Stimulated activated CD4-positive, alpha-beta T cell treated with anti-CD3 and anti-CD28 coated beads, TNF-alpha, amount 100 ng/mL, for 48 hours (primary cell): ENCODE data around the gene LIPC.

Experiments
- DNase-seq, 3 donors: peaks; one replicate each; pipeline ENCODE4 v3.0.0-alpha.2; 2020; ENCODE audit warnings: low read depth in 3 of 3

Gene LIPC

DNA sequence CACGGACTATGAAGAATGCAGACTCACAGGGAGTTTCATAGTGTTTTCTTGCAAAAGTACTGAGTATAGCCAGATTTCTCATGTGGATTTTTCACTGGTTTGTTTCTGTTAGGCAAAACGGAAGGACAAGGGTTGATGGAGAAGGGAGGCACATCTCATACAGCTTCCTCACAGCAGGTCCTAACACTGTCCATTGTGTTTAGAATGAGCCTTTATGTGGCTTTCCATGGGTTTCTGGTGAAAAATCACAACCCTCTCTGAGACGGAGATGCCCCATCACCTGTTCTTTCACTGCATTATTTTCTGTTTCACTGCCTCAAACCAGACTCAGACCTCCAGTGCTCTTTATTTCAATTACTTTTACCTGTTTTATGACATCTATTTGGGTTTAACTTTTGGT lies 25.0 kb upstream of the LIPC start:
- DNase-seq = no peak

DNA sequence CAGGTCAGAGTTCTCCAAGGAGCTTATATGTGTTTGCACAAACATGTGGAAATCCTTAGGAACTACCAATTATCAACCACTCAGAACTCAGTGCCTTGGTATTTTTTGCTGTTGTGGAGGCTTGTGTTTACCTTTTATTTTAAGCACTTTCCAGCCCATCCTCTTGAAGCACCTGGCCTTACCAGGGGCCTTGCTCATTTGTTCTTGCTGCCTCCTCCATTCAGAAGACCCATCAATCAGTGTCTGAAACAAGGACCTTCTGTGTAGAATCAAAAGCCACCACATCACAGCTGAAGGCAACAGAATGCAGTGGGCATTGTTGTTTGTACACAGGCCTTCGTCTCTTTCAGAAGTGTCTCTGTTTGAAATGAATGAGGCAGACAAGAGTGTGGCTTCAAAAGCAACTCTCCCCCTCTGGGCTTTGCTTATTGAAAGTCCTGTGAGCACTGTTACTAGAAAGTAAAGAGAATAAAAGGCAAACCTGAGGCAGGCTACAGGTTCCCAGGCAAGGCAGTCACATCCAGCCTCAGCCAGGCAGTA lies 24.5 kb upstream of the LIPC start:
- DNase-seq = no peak

DNA sequence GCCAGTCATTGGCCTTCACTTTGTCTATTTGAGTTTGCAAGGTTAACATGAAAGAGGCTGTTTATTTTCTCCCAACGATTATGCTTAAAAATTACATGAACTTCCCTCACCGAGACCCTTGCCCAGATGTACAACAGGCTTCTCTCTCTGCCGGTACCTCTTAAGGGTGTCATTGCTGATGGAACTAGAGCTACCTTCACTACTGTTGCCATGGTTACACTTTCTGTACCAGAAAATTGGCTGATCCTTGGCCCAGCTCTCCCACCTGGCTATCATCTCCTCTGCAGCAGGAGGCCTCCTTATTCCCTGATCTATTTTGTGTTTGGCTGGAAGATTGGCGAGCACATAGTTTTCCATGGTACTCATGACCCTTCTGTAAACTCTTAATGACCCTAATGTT lies 24.0 kb upstream of the LIPC start:
- DNase-seq = no peak

DNA sequence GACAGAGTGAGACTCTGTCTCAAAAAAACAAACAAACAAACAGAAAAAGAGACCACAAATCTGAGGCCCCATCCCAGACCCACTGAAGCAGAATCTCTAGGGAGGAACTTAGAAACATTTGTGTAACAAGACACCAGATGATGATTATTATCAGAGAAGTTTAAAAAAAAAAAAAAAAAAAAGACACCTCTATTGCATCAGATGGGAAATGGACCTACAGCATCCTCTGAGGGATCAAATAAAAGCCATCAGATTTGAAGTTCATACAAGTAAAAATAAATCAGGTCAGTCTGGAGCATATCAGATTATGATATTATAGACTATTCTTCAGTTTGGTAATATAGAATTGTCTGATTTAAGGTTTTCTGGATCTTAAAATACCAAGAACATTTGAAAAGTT lies 21.9 kb upstream of the LIPC start:
- DNase-seq = no peak

DNA sequence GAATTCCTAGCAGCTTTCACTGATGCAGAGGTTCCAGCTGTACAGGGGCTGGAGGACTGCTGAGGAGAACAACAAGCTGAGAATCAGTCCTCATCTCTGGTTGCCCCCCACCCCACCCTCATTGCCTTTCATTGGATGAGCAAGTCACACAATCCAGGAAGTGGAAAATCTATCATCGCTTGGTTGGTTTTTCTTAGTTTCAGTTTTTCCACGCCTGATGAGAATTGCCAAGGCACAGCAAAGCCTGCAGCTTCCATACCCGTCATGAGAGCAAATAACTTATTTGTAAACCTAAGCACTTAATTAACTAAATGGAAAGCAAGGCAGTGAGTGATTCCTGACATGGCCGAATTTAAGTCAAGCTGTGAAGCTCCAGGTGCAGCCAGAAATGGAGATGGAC lies 21.4 kb upstream of the LIPC start:
- DNase-seq = peak in 1 of 3 donors; percentile 8

DNA sequence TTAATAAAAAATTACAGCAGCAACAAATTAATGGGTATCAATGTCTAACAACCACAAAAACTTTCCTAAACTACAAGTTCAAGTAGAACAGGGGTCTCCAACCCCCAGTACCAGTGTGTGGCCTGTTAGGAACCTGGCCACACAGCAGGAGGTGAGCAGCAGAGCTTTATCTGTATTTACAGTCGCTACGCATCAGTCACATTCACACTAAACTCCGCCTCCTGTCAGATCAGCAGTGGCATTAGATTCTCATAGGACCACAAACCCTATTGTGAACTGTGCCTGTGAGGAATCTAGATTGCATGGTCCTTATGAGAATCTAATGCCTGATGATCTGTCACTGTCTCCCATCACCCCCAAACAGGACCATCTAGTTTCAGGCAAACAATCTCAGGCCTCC lies 18.5 kb upstream of the LIPC start:
- no peak for DNase-seq

DNA sequence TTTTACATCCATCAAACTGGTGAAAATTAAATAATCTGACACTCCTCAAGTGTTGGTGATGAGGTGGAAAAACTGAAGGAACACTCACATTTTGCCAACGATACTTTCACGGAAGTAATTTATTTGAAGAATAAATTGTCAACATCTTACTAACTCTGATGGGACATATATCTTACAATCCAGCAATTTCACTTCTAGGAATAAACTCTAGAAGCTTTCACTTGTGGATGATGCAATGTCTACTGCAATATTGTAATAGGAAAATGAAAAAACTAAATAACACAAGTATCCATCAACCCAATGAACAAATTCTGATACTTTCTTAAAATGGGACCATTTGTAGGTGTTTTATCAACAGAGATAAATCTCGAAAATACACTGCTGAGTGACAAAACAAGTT lies 16.2 kb upstream of the LIPC start:
- DNase-seq = no peak

DNA sequence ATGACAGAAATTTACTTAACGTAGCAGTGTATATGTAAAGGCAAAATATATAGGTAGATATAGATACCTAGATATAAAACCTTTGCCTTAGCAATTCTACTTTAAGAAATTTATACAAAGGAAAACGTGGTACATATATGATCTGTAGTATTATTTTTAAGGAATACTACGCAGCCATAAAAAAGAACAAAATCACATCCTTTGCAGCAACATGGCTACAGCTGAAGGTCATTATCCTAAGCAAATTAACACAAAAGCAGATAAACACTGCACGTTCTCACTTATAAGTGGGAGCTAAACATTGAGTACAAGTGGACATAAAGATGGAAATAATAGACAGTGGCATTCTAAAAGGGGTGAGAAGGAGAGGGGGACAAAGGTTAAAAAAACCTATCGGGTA lies 14.8 kb upstream of the LIPC start:
- DNase-seq = no peak

DNA sequence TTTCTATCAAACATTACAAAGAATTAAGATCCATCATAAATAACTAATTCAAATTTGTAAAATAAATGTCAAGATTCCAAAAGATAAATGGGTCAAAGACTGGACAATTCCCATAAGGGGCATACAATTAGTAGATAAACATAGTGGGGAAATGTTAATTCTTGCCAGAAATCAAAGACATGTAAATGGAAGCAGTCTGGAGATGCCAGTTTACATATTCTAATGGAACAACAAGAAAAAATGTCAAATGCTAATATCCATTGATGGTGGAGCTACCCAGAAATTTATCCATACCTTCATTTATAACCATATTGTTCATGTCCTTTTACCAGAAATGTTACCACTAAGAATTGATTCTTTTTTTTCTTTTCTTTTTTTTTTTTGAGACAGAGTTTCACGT lies 13.7 kb upstream of the LIPC start:
- no peak for DNase-seq

DNA sequence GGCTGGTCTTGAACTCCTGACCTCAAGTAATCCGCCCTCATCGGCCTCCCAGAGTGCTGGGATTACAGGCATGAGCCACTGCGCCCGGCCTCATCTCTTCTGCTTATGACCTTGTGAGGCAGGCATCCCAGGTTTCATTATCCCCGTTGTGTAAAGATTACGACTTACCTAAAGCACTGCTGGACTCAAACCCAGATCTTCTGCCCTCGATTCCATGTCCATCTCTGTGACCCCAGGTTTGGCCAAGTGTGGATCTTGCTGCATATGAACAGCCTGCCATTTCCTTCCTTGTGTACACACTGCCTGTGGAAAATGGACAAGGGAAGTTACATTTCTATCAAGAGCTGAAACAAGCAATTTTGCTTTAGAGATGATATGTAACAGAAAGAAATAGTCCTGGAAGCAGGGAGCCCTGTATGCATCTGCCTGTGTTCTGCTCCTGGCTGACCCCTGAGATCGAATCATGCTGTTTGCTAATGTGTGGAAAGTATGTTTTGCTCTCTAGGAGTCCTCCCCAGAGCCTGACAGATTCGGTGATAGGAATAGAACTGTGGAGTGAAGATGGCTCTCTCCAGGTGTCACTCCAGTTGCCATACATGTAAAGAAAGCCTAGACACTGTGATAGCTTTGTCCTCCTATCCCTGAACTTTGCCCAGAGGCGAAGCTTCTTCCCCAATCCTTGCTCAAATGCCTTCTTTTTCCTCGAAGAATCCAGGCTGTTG lies 11.8 kb upstream of the LIPC start:
- no peak for DNase-seq

DNA sequence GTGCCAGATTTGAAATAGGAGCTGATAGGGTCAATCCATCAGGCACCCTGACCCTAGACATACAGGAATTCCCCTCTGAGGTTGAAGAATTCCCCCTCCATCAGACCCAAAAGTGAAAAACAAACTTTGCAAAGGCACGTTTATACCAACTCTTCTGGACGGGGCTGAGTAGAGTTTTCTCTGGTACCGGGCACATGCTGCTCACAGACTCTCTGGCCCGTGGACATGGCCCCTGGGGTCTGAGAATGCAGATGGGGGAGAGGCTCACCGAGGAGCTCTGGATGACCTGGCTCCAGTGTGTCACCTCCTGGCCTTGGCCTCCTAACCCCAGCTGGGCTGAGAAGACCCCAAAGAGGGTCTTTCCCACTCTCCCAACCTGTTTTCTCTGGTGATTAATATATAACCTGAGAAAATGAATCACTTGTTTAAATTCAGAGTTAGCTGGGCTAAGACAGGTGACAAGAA lies 11.2 kb upstream of the LIPC start:
- DNase-seq = no peak

DNA sequence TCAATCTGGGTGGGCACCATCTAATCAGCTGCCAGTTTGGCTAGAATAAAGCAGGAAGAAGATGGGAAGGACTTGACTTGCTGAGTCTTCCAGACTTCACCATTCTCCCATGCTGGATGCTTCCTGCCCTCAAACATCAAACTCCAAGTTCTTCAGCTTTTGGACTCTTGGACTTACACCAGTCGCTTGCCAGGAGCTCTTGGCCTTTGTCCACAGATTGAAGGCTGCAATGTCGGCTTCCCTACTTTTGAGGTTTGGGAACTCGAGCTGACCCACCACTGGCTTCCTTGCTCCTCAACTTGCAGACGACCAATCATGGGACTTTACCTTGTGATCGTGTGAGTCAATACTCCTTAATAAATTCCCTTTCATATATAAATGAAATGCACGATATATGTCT lies 8.6 kb upstream of the LIPC start:
- no peak for DNase-seq

DNA sequence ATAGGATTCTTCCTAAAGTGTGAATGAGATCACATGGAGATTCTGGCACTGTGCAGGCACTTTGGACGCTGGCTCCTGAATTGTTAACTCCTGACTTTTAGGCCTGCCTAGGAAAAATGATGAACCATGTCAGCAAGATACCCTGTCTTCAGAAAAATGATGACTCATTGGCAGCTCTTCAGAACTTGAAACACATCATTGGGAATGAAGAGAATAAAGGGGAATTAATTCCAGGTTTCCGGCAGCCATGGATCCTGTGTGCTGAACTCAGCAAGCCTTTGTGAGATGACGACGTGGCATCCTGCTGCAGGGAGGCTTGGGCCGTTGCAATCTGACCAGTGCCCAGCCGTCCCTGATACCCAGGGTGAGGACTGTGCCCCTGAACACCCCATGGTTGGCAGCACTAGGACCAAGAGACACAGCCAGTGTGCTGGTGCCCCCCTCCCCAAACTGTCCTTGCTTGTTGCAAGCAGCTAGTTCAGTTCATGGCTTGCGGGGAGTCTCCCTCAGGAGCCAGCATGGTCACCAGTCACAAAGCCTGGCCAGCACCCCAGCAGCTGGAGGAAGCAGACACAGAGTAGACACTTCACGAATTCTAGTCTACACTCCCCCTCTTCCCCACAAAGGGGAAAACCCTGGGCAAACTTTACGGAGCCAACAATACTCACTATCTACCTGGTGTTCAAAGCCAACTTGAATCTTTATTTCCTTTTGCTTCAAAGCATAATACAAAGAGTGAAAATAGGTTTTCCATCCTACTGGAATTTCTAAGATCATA lies 7.8 kb upstream of the LIPC start:
- no peak for DNase-seq

DNA sequence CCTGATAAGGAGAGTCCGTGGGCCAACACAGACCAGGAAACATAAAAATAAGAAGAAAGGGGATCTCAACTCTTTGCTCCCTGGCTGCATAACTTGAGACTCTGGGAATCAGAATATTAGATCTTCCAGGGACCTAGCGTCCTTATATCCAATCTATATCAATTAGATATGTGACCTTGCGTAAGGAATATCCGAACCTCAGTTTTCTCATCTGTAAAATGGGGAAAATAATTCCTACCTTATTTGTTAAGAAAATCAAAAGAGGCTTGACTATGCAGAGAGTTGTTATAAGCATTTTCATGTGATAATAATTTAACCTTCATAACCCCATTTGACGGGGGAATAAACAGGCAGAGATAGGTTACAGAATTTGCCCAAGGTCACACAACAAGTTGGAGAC lies 7.1 kb upstream of the LIPC start:
- no peak for DNase-seq

DNA sequence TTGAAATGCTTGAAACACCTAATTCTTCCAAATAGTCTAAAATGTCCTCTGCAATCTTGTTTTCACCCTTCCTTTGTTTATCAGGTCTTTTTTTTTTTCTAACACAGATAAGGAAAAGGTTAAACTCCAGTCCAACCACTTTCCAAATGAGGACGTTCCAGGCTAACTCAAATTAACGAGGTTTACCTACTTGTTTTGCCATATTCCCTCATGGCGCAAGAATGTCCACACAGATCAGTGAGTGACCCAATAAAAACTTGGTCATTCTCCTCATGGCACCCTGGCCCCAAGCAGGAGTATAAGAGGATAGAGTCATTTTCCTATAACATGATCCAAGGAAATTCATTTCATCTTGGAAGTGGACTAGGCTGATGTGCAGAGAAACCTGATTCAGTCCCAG lies 6.6 kb upstream of the LIPC start:
- DNase-seq = no peak

DNA sequence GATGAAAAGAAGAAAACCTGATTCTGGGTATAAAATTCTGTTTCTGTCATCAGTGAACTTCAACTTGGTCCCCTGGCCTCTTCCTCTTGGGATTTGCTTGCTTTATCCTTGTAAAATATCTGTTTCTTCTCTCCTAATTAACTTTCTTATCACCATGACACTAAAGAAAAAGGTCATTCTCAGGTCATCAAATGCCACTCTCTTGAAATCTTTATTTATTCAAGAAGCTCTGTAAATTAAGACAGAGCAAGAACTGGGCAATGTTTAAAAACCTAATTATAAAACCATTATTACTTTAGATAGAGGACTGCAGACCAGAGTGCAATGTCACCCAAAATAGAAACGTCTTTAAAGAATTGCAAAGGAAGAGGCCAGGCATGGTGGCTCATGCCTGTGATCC lies 6.0 kb upstream of the LIPC start:
- DNase-seq = no peak

DNA sequence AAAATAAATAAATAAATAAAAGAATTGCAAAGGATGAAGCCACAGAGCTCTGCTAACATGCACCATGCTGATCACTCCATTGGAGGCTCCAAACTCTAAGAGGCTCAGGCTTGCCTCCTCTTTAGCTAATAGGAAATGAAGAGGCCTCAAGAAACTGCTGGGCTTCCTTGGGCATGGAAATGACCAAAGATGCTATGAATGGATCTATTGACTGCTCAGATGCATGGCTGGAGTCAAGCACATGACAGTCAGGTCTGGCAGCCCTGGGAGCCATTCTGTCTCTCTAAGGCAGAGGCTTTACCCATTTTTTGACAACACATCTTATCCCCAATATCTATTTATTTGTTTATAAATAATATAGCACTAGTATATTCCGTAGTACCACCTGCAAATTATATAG lies 5.3 kb upstream of the LIPC start:
- no peak for DNase-seq

DNA sequence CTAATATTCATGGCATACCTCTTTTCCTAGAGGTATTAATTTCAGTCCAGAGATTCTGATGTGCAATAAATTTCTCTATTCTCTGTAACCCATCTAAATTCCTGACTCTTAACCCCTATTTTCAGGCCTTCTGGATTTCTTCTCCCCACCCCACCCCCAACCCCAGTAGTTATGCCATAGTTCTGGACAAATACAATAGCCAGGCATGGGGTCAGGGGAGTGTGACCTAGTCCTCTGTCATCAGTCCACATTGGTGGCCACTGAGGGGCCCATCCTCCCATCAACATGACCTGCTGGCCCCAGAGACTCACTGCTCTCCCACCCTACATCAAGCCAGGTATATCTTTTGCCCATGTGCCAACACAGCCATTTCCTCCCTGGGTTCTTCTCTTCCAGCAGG lies 3.8 kb upstream of the LIPC start:
- DNase-seq = no peak

DNA sequence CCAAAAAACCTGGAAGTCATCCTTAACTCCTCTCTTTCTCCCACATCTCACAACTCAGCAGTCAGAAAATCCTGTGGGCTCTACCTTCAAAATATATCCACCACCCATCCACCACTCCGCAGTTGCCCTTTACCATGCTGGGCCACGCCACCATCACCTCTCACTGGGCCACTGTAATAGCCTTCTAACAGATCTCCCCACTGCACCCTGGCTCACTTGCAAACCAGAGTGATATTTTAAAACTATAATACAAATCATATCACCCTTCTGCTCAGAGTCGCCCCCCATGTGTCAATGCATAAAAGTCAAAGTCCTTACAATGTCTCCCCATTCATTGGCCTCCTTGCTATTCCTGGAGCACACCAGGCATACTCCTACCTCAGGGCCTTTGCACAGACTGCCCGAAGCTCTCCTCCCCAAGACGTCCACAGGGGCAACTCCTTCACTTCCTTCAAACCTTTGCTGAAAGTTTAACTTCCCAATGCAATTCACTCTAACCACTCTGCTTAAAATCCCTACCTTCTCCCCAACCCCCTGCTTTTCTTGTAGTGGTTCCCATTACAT lies 1.5 kb upstream of the LIPC start:
- no peak for DNase-seq

DNA sequence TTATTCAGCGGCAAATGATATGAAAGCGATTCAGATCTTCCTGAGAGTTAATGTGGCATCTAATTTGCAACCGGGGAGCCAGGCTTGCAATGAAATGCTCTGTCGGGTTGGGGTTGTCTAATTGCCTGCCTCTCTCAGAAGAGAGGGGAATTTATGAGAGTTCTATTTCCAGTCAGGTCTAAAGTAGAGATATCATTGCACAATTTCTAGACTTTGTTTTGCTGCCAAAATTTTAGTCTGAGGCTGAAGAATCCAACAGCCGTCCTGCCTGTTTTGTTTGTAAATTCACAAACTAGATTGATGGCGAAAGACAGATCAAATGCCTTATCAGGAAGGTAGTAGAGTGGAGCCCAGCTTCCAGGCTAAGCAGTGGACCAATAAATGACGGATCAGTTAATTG lies 610 bp downstream of the LIPC start:
- DNase-seq = no peak

DNA sequence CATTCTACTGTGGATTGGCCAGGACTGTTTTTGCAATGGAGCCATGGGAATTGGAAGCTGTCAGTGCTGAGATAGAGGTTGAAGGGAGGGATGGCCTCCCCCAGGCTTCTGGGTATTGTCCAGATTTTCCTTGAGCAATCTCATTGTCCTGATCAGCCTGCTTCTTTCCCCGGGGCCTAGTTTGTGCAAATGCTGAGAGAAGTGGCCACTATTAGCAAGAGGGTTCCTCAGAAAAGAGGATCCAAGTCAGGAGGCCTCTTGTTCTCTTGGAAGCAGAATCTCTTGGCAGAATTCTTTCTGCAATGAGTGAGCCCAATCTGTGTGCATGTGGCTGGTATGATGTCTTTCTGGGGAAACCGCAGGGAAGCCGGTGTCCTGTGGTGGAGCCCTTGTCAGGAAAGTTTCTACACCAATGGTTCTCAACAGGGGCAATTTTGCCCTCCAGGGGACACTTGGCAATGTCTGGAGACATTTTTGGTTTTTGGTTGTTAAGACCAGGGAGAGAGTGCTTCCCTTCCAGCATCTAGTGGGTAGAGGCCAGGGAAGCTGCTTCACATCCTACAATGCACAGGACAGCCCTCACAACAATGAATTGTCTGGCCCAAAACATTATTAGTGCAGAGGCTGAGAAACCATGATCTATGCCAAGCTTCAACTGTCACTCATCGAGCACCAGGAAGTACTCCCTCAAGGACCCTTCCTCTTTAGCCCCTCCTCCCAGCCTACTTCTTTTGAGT lies 2.0 kb downstream of the LIPC start:
- no peak for DNase-seq

DNA sequence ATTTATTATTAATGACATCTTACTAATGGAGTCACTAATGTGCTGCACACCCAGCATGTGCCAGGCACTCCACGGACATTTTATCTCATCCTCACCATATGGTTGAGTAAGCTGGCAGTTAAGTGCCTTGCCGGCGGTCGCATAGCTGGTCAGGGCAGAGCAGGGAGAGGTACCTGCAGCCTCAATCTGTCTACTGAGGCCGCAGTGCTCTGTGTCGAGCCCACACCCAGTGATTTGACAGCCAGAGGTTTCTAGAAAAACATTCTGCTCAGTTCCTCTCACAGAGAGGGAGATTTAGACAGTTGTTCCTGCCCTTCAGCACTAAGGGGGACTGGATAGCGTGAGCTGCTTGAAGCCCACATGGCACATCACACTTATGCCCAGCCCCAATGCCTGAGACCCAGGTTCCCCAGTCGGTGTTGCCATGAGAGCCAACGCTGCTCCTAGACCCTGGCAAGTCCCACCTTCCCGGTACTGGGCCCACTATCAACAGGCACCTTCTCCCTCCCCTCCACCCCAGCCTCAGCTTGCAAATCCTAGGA lies 2.6 kb downstream of the LIPC start:
- DNase-seq = no peak
